T-cell (primary cell): ENCODE data around the gene CNST. TPM values are rescaled to one million over a fixed set of nuclear protein-coding genes. Genes with fewer than 3 reads are reported as not detected.

Experiments used
- ATAC-seq, 4 experiments: fragments of 200-7000 bp in 3 of 4; fragments of 150-1000 bp in 1 of 4; cut with Tn5 transposase; replicated peaks in 1 of 4; 1 replicate in 3 of 4; 2 replicates in 1 of 4; pipeline ENCODE4 v1.10.0; 2021; ENCODE audit warnings: moderate library complexity in 3 of 4, mild to moderate bottlenecking in 2 of 4, moderate number of reproducible peaks in 1 of 4
- CTCF ChIA-PET, 2 donors: fragments of 300-600 bp; sonication (Branson Sonifier 250); formaldehyde crosslinking; loops; one replicate each; lab custom pipeline; 2022; ENCODE audit warnings: antibody characterized with exemption in 2 of 2; lab: Charles Lee
- POLR2A ChIA-PET, 2 donors: fragments of 300-600 bp; sonication (Branson Sonifier 250); formaldehyde crosslinking; loops; one replicate each; lab custom pipeline; 2022; ENCODE audit warnings: antibody characterized with exemption in 2 of 2; lab: Charles Lee
- DNase-seq, 35 experiments: peaks; one replicate each; pipeline versions ENCODE4 v3.0.0 to v3.0.0-alpha.2; 2013 to 2023
- H3K27ac ChIP-seq: one replicate; pipeline ENCODE4 v1.5.1; 2013; ENCODE audit warnings: low read length
- H3K27me3 ChIP-seq, 2 experiments: replicated peaks in 1 of 2; 1 replicate in 1 of 2; 2 replicates in 1 of 2; pipeline versions ENCODE4 v1.6.1 to v1.7.0; 2013; ENCODE audit warnings: low read length in 1 of 2, mixed read lengths in 1 of 2; ENCODE audit not compliant: control insufficient read depth in 2 of 2, insufficient read depth in 2 of 2; ENCODE audit errors: extremely low read depth in 1 of 2
- H3K36me3 ChIP-seq, 2 donors: 1 replicate in 1 of 2; 2 replicates in 1 of 2; pipeline versions ENCODE4 v1.6.1 to v1.7.0; 2013; ENCODE audit warnings: low read length in 1 of 2; ENCODE audit not compliant: control insufficient read depth in 2 of 2, insufficient read depth in 1 of 2; ENCODE audit errors: extremely low read depth in 1 of 2
- H3K4me1 ChIP-seq, 2 experiments: 1 replicate in 1 of 2; 2 replicates in 1 of 2; pipeline versions ENCODE4 v1.6.1 to v1.7.0; 2013; ENCODE audit warnings: low read length in 2 of 2, mixed read lengths in 1 of 2; ENCODE audit not compliant: insufficient read depth in 2 of 2, control insufficient read depth in 1 of 2; ENCODE audit errors: extremely low read depth in 1 of 2
- H3K4me3 ChIP-seq, 2 donors: 1 replicate in 1 of 2; 2 replicates in 1 of 2; pipeline versions ENCODE4 v1.5.1 to v1.7.0; 2013; ENCODE audit warnings: mild to moderate bottlenecking in 2 of 2, low read length in 1 of 2, moderate library complexity in 1 of 2; ENCODE audit not compliant: control insufficient read depth in 1 of 2; ENCODE audit errors: extremely low read depth in 1 of 2
- H3K9me3 ChIP-seq: 2 replicates; pipeline ENCODE4 v1.7.0; 2013
- H3K27ac Mint-ChIP-seq, 2 donors: one replicate each; pipeline ENCODE4 v1.8.0; 2020 to 2021; ENCODE audit warnings: mild to moderate bottlenecking in 2 of 2, mixed read lengths in 2 of 2
- H3K27me3 Mint-ChIP-seq, 2 donors: one replicate each; pipeline ENCODE4 v1.8.0; 2021 to 2022; ENCODE audit warnings: mixed read lengths in 2 of 2
- H3K36me3 Mint-ChIP-seq: one replicate; pipeline ENCODE4 v1.8.0; 2021; ENCODE audit warnings: mixed read lengths
- H3K4me1 Mint-ChIP-seq, 3 donors: one replicate each; pipeline ENCODE4 v1.8.0; 2020 to 2022; ENCODE audit warnings: mixed read lengths in 3 of 3, mild to moderate bottlenecking in 1 of 3
- H3K4me3 Mint-ChIP-seq, 3 donors: one replicate each; pipeline ENCODE4 v1.8.0; 2020 to 2022; ENCODE audit warnings: mild to moderate bottlenecking in 3 of 3, mixed read lengths in 3 of 3, moderate library complexity in 3 of 3
- H3K9me3 Mint-ChIP-seq, 3 donors: one replicate each; pipeline ENCODE4 v1.8.0; 2020 to 2022; ENCODE audit warnings: mixed read lengths in 3 of 3
- WGBS: methylation state at CpG from one replicate; pipeline ENCODE4 v1.1.5; 2013; ENCODE audit warnings: missing lambda C conversion rate; ENCODE audit not compliant: insufficient coverage; 5-methylcytosine and 5-hydroxymethylcytosine counted together
- total RNA-seq, 35 experiments: library from RNA in 6 of 35; stranded (reverse) in 6 of 35; fragments of 120-200 nt in 1 of 35; gene quantifications; one replicate each; pipeline versions ENCODE4 v1.2.1 to v1.2.4 and lab custom pipeline; 2013 to 2026

The CNST gene
- total RNA-seq, 5 donors from 2014 or later (not counting 1 experiment from before 2014, with no cell fraction given), result 69.0 to 87.3 (median 74.4) TPM

GRCh38 chr1:246591958-246592357 is 25.7 kb downstream of the CNST start:
- ChIA-PET CTCF (no interaction called here), POLR2A (no interaction called here)
- Histone ChIP-seq H3K27ac (no peak overlapping the region), H3K4me3 (no peak overlapping the region), H3K27me3 (no peaks in the 10 kb centered on the region), H3K36me3 (peaks cover 0 to 32% of the 10 kb centered on the region in 2 donors), H3K9me3 (no peaks in the 10 kb centered on the region), H3K4me1 (peaks cover 2 to 3% of the 10 kb centered on the region in 2 experiments)
- Mint-ChIP-seq H3K27ac (no peak overlapping the region), H3K36me3 (peaks cover 43% of the 10 kb centered on the region), H3K4me1 (peaks cover 60 to 66% (median 65%) of the 10 kb centered on the region in 3 donors), H3K27me3 (no peaks in the 10 kb centered on the region), H3K4me3 (no peak overlapping the region), H3K9me3 (no peaks in the 10 kb centered on the region)
- 93% methylated on average over 11 of the region's 13 CpGs for WGBS
- no peak for ATAC-seq
- no peak for DNase-seq

- POLR2A ChIA-PET, result no interaction called here
- DNase-seq, result no peak
- Histone ChIP-seq H3K4me3 (no peak overlapping the region), H3K27me3 (no peaks in the 10 kb centered on the region), H3K9me3 (no peaks in the 10 kb centered on the region), H3K4me1 (peaks cover 2 to 3% of the 10 kb centered on the region in 2 experiments), H3K27ac (no peak overlapping the region), H3K36me3 (peaks cover 0 to 32% of the 10 kb centered on the region in 2 donors)
- no peak for ATAC-seq
- H3K27me3 Mint-ChIP-seq, result no peaks in the 10 kb centered on the region
- no peak overlapping the region for H3K4me3 Mint-ChIP-seq
- H3K4me1 Mint-ChIP-seq, result peaks cover 58 to 66% (median 65%) of the 10 kb centered on the region in 3 donors
- no peak overlapping the region for H3K27ac Mint-ChIP-seq
- peaks cover 48% of the 10 kb centered on the region for H3K36me3 Mint-ChIP-seq
- no peaks in the 10 kb centered on the region for H3K9me3 Mint-ChIP-seq
- CTCF ChIA-PET, result interaction anchor here in 1 of 2 donors (0.6 kb wide), 1 partner anchor 109 kb away, joined by 3 read pairs; no protein-coding TSS in a partner anchor
Measured at GRCh38 chr1:246592695-246593094, 26.4 kb downstream of the CNST start.

- no peak for DNase-seq
- no peak overlapping the region for H3K27ac ChIP-seq
- WGBS, result 83% methylated on average over 2 of the region's 3 CpGs
- Mint-ChIP-seq H3K9me3 (no peaks in the 10 kb centered on the region), H3K4me3 (no peak overlapping the region), H3K4me1 (peaks cover 66 to 79% (median 76%) of the 10 kb centered on the region in 3 donors), H3K27me3 (no peaks in the 10 kb centered on the region), H3K36me3 (peaks cover 43% of the 10 kb centered on the region), H3K27ac (no peak overlapping the region)
- ATAC-seq, result no peak
- H3K4me3 ChIP-seq, result no peak overlapping the region
- no peaks in the 10 kb centered on the region for H3K27me3 ChIP-seq
- POLR2A ChIA-PET, result interaction anchor here in 1 of 2 donors (0.6 to 0.7 kb wide), 3 partner anchors 9 to 332 kb away, joined by 3 to 4 read pairs (median 3); no protein-coding TSS in a partner anchor
- no peaks in the 10 kb centered on the region for H3K9me3 ChIP-seq
- CTCF ChIA-PET, result no interaction called here
- peaks cover 3 to 6% of the 10 kb centered on the region in 2 experiments for H3K4me1 ChIP-seq
- peaks cover 4 to 32% of the 10 kb centered on the region in 2 donors for H3K36me3 ChIP-seq
Measured at GRCh38 chr1:246595146-246595545, 28.9 kb downstream of the CNST start.

- Histone ChIP-seq H3K4me3 (no peak overlapping the region), H3K9me3 (no peaks in the 10 kb centered on the region), H3K4me1 (peaks cover 11 to 16% of the 10 kb centered on the region in 2 experiments), H3K36me3 (peaks cover 5 to 23% of the 10 kb centered on the region in 2 donors), H3K27me3 (no peaks in the 10 kb centered on the region), H3K27ac (no peak overlapping the region)
- CTCF ChIA-PET, result interaction anchor here in 1 of 2 donors (0.8 kb wide), 1 partner anchor 16 kb away, joined by 3 read pairs; no protein-coding TSS in a partner anchor
- peaks cover 33% of the 10 kb centered on the region for H3K36me3 Mint-ChIP-seq
- no peak overlapping the region for H3K27ac Mint-ChIP-seq
- no peak for ATAC-seq
- POLR2A ChIA-PET, result no interaction called here
- no peaks in the 10 kb centered on the region for H3K27me3 Mint-ChIP-seq
- H3K4me1 Mint-ChIP-seq, result peaks cover 70 to 80% (median 80%) of the 10 kb centered on the region in 3 donors
- 100% methylated on average over 1 of the region's 5 CpGs for WGBS
- no peak for DNase-seq
- H3K9me3 Mint-ChIP-seq, result no peaks in the 10 kb centered on the region
- H3K4me3 Mint-ChIP-seq, result no peak overlapping the region
Measured at GRCh38 chr1:246597340-246597739, 31.1 kb downstream of the CNST start.

- no CpG with 5 or more reads among the region's 7 CpGs for WGBS
- Histone ChIP-seq H3K36me3 (peaks cover 9 to 18% of the 10 kb centered on the region in 2 donors), H3K4me1 (peaks cover 13 to 18% of the 10 kb centered on the region in 2 experiments), H3K4me3 (no peak overlapping the region), H3K27ac (no peak overlapping the region), H3K9me3 (no peaks in the 10 kb centered on the region), H3K27me3 (no peaks in the 10 kb centered on the region)
- DNase-seq (no peak), ATAC-seq (no peak)
- Mint-ChIP-seq H3K27me3 (no peaks in the 10 kb centered on the region), H3K9me3 (no peaks in the 10 kb centered on the region), H3K27ac (peak overlapping the region in 1 of 2 donors; percentile 22), H3K36me3 (peaks cover 33% of the 10 kb centered on the region), H3K4me1 (peaks cover 72 to 81% (median 80%) of the 10 kb centered on the region in 3 donors), H3K4me3 (no peak overlapping the region)
- ChIA-PET CTCF (interaction anchor here in 1 of 2 donors (0.8 kb wide), 1 partner anchor 17 kb away, joined by 3 read pairs; no protein-coding TSS in a partner anchor), POLR2A (no interaction called here)
Measured at GRCh38 chr1:246597971-246598370, 31.7 kb downstream of the CNST start.

- no peak for ATAC-seq
- Histone ChIP-seq H3K27ac (no peak overlapping the region), H3K4me3 (no peak overlapping the region), H3K36me3 (peaks cover 8 to 11% of the 10 kb centered on the region in 2 donors), H3K27me3 (no peaks in the 10 kb centered on the region), H3K9me3 (no peaks in the 10 kb centered on the region), H3K4me1 (peaks cover 13 to 18% of the 10 kb centered on the region in 2 experiments)
- no peak overlapping the region for H3K4me3 Mint-ChIP-seq
- 86% methylated on average over 1 of the region's 4 CpGs for WGBS
- H3K4me1 Mint-ChIP-seq, result peaks cover 84 to 89% (median 86%) of the 10 kb centered on the region in 3 donors
- no peaks in the 10 kb centered on the region for H3K27me3 Mint-ChIP-seq
- ChIA-PET POLR2A (no interaction called here), CTCF (interaction anchor here in 1 of 2 donors (1.0 kb wide), 1 partner anchor 33 kb away, joined by 3 read pairs; the partner anchor contains the start of gene CNST)
- DNase-seq, result no peak
- no peaks in the 10 kb centered on the region for H3K9me3 Mint-ChIP-seq
- H3K36me3 Mint-ChIP-seq, result peaks cover 37% of the 10 kb centered on the region
- no peak overlapping the region for H3K27ac Mint-ChIP-seq
Measured at GRCh38 chr1:246599315-246599714, 33.1 kb downstream of the CNST start.
